Measurements from ENCODE around the gene TBC1D21. TPM values are rescaled to one million over a fixed set of nuclear protein-coding genes. Genes with fewer than 3 reads are reported as not detected.

The TBC1D21 gene, protein sequence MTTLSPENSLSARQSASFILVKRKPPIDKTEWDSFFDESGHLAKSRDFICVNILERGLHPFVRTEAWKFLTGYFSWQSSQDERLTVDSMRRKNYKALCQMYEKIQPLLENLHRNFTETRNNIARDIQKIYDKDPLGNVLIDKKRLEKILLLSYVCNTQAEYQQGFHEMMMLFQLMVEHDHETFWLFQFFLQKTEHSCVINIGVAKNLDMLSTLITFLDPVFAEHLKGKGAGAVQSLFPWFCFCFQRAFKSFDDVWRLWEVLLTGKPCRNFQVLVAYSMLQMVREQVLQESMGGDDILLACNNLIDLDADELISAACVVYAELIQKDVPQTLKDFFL
- total RNA-seq (2013): not detected
- not detected for polyA plus RNA-seq
- polyA minus RNA-seq: not detected in 2 replicates
- total RNA-seq: 0 to 0.15 (median 0) reads per million in 11 experiments

GRCh38 chr15:73873456-73873855 lies at the start of gene TBC1D21:
Gene TBC1D21, plus strand, starts transcription at chr15:73873564. Its CDS starts 146 bp downstream, at chr15:73873710.
- no peak for TF ChIP-seq CTCF (IDR thresholded peaks at IDR 0.05)
- H3K4me3 ChIP-seq (replicated peaks in 1 of 3; ENCODE audit: low read depth in 2 of 3, low read length in 3 of 3): no peak within 1 kb of the TSS
- no peaks in the 10 kb centered on the region for H3K36me3 ChIP-seq (replicated peaks in 1 of 2; ENCODE audit: control insufficient read depth in 1 of 2, insufficient read depth in 2 of 2, low read length in 2 of 2)
- Mint-ChIP-seq H3K27me3 (ENCODE audit: low read depth in 3 of 3) (peaks cover 3 to 36% (median 19%) of the 10 kb centered on the region in 3 donors), H3K4me3 (no peak within 1 kb of the TSS), H3K36me3 (no peaks in the 10 kb centered on the region), H3K4me1 (no peaks in the 10 kb centered on the region), H3K27ac (no peak within 1 kb of the TSS), H3K9me3 (no peaks in the 10 kb centered on the region)
- H3K27me3 ChIP-seq (ENCODE audit: control insufficient read depth in 2 of 2, insufficient read depth in 2 of 2, low read length in 2 of 2): peaks cover 7 to 8% of the 10 kb centered on the region in 2 donors
- H3K9ac ChIP-seq (ENCODE audit: insufficient read depth, low read length, poor library complexity, severe bottlenecking): no peak within 1 kb of the TSS
- H3K4me2 ChIP-seq (replicated peaks; ENCODE audit: extremely low read depth, low read length, poor library complexity, severe bottlenecking): no peak within 1 kb of the TSS
- intact Hi-C loops (cut with micrococcal nuclease): loop anchor here in 1 of 2 donors (2.0 kb wide), 1 partner anchor 35 kb away; no protein-coding TSS in a partner anchor
- no peaks in the 10 kb centered on the region for H3K9me3 ChIP-seq (replicated peaks in 1 of 2; ENCODE audit: control insufficient read depth in 1 of 2, insufficient read depth in 1 of 2, low read length in 2 of 2)
- no peak within 1 kb of the TSS for H3K27ac ChIP-seq (ENCODE audit: low read depth in 1 of 2, low read length in 2 of 2)
- WGBS (ENCODE audit: insufficient coverage): 87% methylated on average over 4 of the region's 5 CpGs
- no peak for DNase-seq
- no peak within 1 kb of the TSS for H2AFZ ChIP-seq (ENCODE audit: insufficient read depth, low read depth, low read length, poor library complexity, severe bottlenecking)
- H3K4me1 ChIP-seq (ENCODE audit: control insufficient read depth in 1 of 2, insufficient read depth in 2 of 2, low read length in 2 of 2): no peaks in the 10 kb centered on the region
- no peaks in the 10 kb centered on the region for H3K79me2 ChIP-seq (ENCODE audit: insufficient read depth, low read length)
- no peaks in the 10 kb centered on the region for H4K20me1 ChIP-seq (ENCODE audit: insufficient read depth, low read length)

GRCh38 chr15:73826711-73827251 lies 46.6 kb upstream of the TBC1D21 start:
- peaks cover 0 to 4% of the 10 kb centered on the region in 2 donors for H3K27me3 ChIP-seq (ENCODE audit: control insufficient read depth in 2 of 2, insufficient read depth in 2 of 2, low read length in 2 of 2)
- Mint-ChIP-seq H3K27me3 (ENCODE audit: low read depth in 3 of 3) (peaks cover 7 to 10% (median 7%) of the 10 kb centered on the region in 3 donors), H3K4me1 (no peaks in the 10 kb centered on the region), H3K36me3 (no peaks in the 10 kb centered on the region), H3K27ac (no peak overlapping the region), H3K4me3 (no peak overlapping the region), H3K9me3 (peaks cover 0 to 2% (median 0%) of the 10 kb centered on the region in 7 donors)
- no peaks in the 10 kb centered on the region for H4K20me1 ChIP-seq (ENCODE audit: insufficient read depth, low read length)
- H3K4me2 ChIP-seq (replicated peaks; ENCODE audit: extremely low read depth, low read length, poor library complexity, severe bottlenecking): no peak overlapping the region
- H2AFZ ChIP-seq (ENCODE audit: insufficient read depth, low read depth, low read length, poor library complexity, severe bottlenecking): no peak overlapping the region
- intact Hi-C loops (cut with micrococcal nuclease): no loop called here
- no peak overlapping the region for H3K27ac ChIP-seq (ENCODE audit: low read depth in 1 of 2, low read length in 2 of 2)
- TF ChIP-seq CTCF (IDR thresholded peaks at IDR 0.05): no peak
- H3K79me2 ChIP-seq (ENCODE audit: insufficient read depth, low read length): no peaks in the 10 kb centered on the region
- WGBS (ENCODE audit: insufficient coverage): 85% methylated on average over 2 of the region's 3 CpGs
- no peak overlapping the region for H3K4me3 ChIP-seq (replicated peaks in 1 of 3; ENCODE audit: low read depth in 2 of 3, low read length in 3 of 3)
- no peak for DNase-seq
- H3K9ac ChIP-seq (ENCODE audit: insufficient read depth, low read length, poor library complexity, severe bottlenecking): no peak overlapping the region
- H3K9me3 ChIP-seq (replicated peaks in 1 of 2; ENCODE audit: control insufficient read depth in 1 of 2, insufficient read depth in 1 of 2, low read length in 2 of 2): no peaks in the 10 kb centered on the region
- no peaks in the 10 kb centered on the region for H3K36me3 ChIP-seq (replicated peaks in 1 of 2; ENCODE audit: control insufficient read depth in 1 of 2, insufficient read depth in 2 of 2, low read length in 2 of 2)
- no peaks in the 10 kb centered on the region for H3K4me1 ChIP-seq (ENCODE audit: control insufficient read depth in 1 of 2, insufficient read depth in 2 of 2, low read length in 2 of 2)
